H1 (cell line): ENCODE measurements around the gene LRRC2. TPM values are rescaled to one million over a fixed set of nuclear protein-coding genes. Genes with fewer than 3 reads are reported as not detected.

Experiments
- HDAC2 ChIP-seq, 2 experiments: fragments of 300-600 bp in 1 of 2; sonication (generic) in 1 of 2; IDR thresholded peaks; 2 replicates each; pipeline ENCODE4 v1.6.1; 2011 to 2012; ENCODE audit warnings: low read depth in 2 of 2, low read length in 2 of 2, mild to moderate bottlenecking in 2 of 2, moderate library complexity in 2 of 2, borderline replicate concordance in 1 of 2, inconsistent platforms in 1 of 2
- polyA plus RNA-seq, 7 experiments: library from polyadenylated mRNA; depleted of rRNA in 3 of 7; stranded (reverse) in 5 of 7; unstranded in 2 of 7; fragments of >200 nt in 5 of 7; fragments of 200-250 nt in 2 of 7; gene quantifications; 1 replicate in 5 of 7; 2 replicates in 1 of 7; 4 replicates in 1 of 7; pipeline versions ENCODE4 v1.2.1 to v1.2.3, GENCODE V29; 2011 to 2013; ENCODE audit warnings: missing spikeins in 2 of 7, mixed read lengths in 2 of 7
- total RNA-seq: library from RNA; stranded (reverse); fragmentation: NEBNext Ultra II Directional; extraction: Animal tissue kit (Norgen Biotek cat#: 25700); gene quantifications from 2 replicates; pipeline ENCODE4 v1.2.1, GENCODE V29; 2021

Gene LRRC2
- total and polyA plus RNA-seq, 2 of the 8 experiments (the other 6 are each of a cell fraction or from before 2014, with no cell fraction given): 1.4 to 6.4 TPM

- no peak for TF ChIP-seq HDAC2 (IDR thresholded peaks at IDR 0.05; ENCODE audit: borderline replicate concordance in 1 of 2, low read depth in 2 of 2, low read length in 2 of 2)
Observed at GRCh38 chr3:46481636-46482035, 84.5 kb downstream of the LRRC2 start (continued).
